ENCODE data around the gene G2E3.
"Not testable (repeated sequence)": the region's sequence is repeated elsewhere in the genome, so short reads cannot be mapped to it uniquely, and the experiment has no call there.

The G2E3 gene

GRCh38 chr14:30558675-30559555 is at the start of gene G2E3:
G2E3 (plus strand) TSS chr14:30559158; CDS start chr14:30581080, 21,922 bp downstream.
- DNase-seq (ENCODE audit: extremely low spot score, insufficient read length, low read depth) (peak; percentile 80), FAIRE-seq (peak; percentile 95)

- DNase-seq (ENCODE audit: extremely low spot score, insufficient read length, low read depth) (no peak), FAIRE-seq (no peak)
These were observed 41.2 kb upstream of the G2E3 start for GRCh38 chr14:30517737-30518136.

DNA sequence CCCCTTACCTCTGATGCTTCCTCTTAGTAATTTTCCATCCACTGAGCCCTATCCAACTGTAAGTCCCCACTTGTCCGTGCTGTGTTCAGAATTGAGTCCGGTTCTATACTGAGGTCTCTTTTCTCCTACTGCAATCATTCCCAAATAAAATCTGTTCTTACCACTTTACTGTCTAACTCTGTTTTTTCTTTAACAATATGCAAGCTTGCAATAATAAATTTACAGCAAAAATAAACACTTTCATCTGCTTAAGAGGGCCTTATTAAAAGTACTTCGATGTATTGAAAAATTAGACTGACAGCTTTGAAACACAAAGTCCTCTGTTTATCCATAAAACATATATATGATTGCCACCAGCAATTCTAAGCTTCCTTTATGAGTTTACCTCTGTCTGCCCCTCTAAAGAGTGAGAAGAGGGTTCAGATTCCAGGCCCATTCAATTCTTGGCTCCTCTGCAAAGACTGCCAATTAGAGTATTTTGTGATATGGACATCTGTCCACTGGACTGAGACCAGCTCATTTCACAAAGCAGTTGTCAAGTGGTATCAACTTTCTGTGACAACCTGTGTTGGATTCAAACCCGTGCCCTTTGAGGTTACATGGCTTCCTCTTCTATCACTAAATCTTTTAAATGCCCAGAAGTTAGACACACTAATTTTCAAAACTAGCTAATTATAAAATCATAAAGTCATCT is 39.9 kb upstream of the G2E3 start:
- FAIRE-seq (no peak), DNase-seq (ENCODE audit: extremely low spot score, insufficient read length, low read depth) (no peak)

GRCh38 chr14:30519961-30520360 is 39.0 kb upstream of the G2E3 start:
- DNase-seq (ENCODE audit: extremely low spot score, insufficient read length, low read depth): no peak
- no peak for FAIRE-seq

DNA sequence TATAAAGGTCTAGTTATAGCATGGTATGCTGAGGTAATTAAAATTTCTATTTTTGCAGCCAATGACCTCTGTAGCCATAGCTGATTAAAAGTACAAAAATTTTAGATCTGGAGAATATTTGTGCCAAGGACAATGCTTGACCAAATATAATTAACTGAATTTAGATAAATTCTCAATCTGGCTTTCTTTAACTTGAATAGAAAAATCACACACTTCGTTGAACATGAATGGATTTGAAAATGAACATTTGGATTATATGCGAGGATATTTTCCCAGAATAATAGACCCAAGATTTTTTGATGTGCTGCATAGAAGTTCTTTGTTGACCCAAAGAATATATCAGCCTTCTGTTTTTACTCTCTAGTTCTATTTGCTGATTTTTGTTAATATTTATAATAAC is 38.4 kb upstream of the G2E3 start:
- FAIRE-seq: no peak
- no peak for DNase-seq (ENCODE audit: extremely low spot score, insufficient read length, low read depth)

- DNase-seq (ENCODE audit: extremely low spot score, insufficient read length, low read depth): no peak
- peak; percentile 56 for FAIRE-seq
These were observed 36.8 kb upstream of the G2E3 start for GRCh38 chr14:30521899-30522736.

- FAIRE-seq (no peak), DNase-seq (ENCODE audit: extremely low spot score, insufficient read length, low read depth) (no peak)
These were observed 33.1 kb upstream of the G2E3 start for GRCh38 chr14:30525833-30526232.

GRCh38 chr14:30527196-30527595 is 31.8 kb upstream of the G2E3 start:
- DNase-seq (ENCODE audit: extremely low spot score, insufficient read length, low read depth) (no peak), FAIRE-seq (no peak)

- no peak for FAIRE-seq
- DNase-seq (ENCODE audit: extremely low spot score, insufficient read length, low read depth): no peak
These were observed 30.8 kb upstream of the G2E3 start for GRCh38 chr14:30528119-30528518.

DNA sequence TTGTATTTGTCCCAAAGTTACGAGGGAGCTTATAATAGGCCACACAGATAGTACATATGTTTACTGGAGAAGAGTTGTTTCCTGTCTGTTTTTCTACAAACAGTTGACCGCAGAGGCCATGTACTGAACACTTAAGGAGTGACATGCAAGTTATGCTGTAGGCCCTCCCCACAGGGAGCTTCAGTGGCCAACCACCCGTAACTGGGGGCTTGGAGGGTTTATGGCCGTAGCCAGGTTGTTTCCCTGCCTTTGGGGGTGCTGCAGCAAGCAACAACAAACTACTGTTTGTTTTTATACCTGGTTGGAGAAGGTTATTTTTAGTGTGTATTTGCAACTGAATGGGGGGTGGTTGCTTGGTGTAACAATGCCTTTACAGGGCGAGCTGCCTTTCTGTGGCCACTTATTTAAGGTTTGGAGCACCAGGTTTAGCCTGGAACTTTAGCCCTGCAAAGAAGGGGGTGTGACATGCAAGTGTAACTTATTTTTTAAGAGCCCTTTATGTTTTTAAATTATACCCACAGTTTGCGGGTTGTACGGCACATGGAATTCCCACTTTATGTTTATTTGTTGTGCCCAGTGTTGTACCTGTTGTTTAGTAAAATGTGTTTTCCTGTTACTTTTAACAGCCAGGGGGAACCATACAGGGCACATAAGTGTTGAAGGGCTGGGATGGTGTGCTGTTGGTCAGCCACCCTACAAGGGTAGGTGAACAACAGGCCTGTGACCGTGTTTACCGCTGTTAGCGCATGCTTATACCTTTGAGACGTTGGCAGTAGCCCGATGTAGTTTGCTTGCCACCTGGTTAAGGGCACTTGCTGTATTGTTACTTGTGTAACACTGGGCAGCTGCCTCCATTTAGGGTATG is 29.9 kb upstream of the G2E3 start:
- DNase-seq (ENCODE audit: extremely low spot score, insufficient read length, low read depth) (no peak), FAIRE-seq (no peak)

GRCh38 chr14:30532264-30532663 is 26.7 kb upstream of the G2E3 start:
- FAIRE-seq (no peak), DNase-seq (ENCODE audit: extremely low spot score, insufficient read length, low read depth) (no peak)

DNA sequence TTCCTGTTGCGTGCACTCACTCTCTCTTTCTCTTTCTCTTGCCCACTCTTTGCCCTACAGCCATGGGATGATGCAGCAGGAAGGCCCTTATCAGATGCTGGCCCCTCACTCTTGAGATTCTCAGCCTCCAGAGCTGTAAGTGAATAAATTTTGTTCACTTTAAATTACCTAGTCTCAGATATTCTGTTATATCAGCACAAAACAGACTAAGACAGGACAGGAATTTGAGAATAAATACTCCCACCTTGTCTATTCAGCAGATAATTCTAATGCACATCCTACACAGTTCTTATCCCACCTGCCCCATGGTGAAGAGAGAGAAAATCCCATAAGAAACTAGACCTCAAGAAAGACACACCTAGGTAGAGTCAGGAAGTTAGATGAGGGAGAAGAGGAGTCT is 25.8 kb upstream of the G2E3 start:
- DNase-seq (ENCODE audit: extremely low spot score, insufficient read length, low read depth) (no peak), FAIRE-seq (no peak)

- DNase-seq (ENCODE audit: extremely low spot score, insufficient read length, low read depth): no peak
- no peak for FAIRE-seq
These were observed 17.6 kb upstream of the G2E3 start for GRCh38 chr14:30541318-30541717.

DNA sequence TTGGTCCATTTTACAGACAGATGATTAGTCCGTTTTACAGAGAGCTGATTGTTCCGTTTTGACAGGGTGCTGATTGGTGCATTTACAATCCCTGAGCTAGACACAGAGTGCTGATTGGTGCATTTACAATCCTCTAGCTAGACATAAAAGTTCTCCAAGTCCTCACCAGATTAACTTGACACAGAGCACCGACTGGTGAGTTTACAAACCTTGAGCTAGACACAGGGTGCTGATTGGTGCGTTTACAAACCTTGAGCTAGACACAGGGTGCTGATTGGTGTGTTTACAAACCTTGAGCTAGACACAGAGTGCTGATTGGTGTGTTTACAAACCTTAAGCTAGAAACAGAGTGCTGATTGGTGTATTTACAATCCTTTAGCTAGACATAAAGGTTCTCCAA is 12.2 kb upstream of the G2E3 start:
- DNase-seq (ENCODE audit: extremely low spot score, insufficient read length, low read depth); FAIRE-seq: not testable (repeated sequence)

GRCh38 chr14:30547388-30548048 is 11.4 kb upstream of the G2E3 start:
- DNase-seq (ENCODE audit: extremely low spot score, insufficient read length, low read depth) (no peak), FAIRE-seq (no peak)

GRCh38 chr14:30550335-30550734 is 8.6 kb upstream of the G2E3 start:
- DNase-seq (ENCODE audit: extremely low spot score, insufficient read length, low read depth) (no peak), FAIRE-seq (no peak)

GRCh38 chr14:30551460-30551859 is 7.5 kb upstream of the G2E3 start:
- no peak for FAIRE-seq
- no peak for DNase-seq (ENCODE audit: extremely low spot score, insufficient read length, low read depth)

GRCh38 chr14:30553311-30553989 is 5.5 kb upstream of the G2E3 start:
- FAIRE-seq: no peak
- DNase-seq (ENCODE audit: extremely low spot score, insufficient read length, low read depth): no peak

DNA sequence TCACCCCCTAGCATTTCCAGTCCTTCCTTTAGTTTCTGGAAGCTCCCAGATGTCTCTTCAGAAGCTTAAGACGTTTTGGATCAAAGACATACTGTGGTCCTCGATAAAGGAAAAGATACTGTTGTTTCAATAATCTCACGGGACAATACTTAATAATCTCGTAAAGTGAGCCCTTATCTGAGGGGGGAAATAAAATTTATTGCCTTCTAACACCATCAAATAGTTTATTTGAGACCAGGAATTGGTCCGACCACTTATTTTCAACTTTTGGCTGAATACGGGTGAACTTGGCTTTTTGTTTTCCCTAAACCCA is 640 bp upstream of the G2E3 start:
- no peak for FAIRE-seq

More for the DNA sequence above, 640 bp upstream of the G2E3 start:
- no peak for DNase-seq (ENCODE audit: extremely low spot score, insufficient read length, low read depth)
